ENCODE data around the gene TRO.

- TF ChIP-seq CTCF (IDR thresholded peaks at IDR 0.05) (no peak), EZH2 (IDR thresholded peaks at IDR 0.05; ENCODE audit: borderline replicate concordance, insufficient read depth, low read depth, low read length, poor library complexity, severe bottlenecking) (no peak)
These were observed 59.7 kb downstream of the TRO start for GRCh38 chrX:54980334-54980733.

All from B cell (primary cell).